Fibroblast of skin of abdomen (primary cell): Measurements from ENCODE around the gene SEZ6L.
A peak's percentile ranks its signal among the peaks of the same experiment; 100 is the strongest.
"Not testable (repeated sequence)": the region's sequence is repeated elsewhere in the genome, so short reads cannot be mapped to it uniquely, and the experiment has no call there.

Source experiments
- DNase-seq: peaks from one replicate; pipeline ENCODE4 v3.0.0-alpha.2; 2013

Gene SEZ6L

GRCh38 chr22:26391091-26391490 lies 221.8 kb downstream of the SEZ6L start:
- DNase-seq: no peak

DNA sequence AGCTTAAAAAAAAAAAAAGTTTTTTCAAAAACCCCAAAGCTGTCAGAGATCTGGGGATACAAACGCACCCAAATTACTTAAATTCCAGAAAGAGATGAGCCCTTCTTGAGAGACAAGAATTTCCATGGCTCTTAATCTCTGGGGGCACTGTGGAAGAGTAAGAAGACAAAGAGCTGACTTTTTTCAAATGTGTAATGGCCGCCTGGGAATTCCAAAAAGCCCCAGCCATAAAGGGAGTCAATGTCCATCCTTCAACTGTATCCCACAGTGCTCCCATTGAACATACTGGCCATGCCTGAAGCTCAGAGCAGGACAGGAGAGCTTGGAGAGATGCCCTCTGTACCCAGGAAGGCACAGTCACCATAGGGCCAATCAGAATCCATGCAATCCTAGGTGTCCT lies 222.4 kb downstream of the SEZ6L start:
- DNase-seq: no peak

DNA sequence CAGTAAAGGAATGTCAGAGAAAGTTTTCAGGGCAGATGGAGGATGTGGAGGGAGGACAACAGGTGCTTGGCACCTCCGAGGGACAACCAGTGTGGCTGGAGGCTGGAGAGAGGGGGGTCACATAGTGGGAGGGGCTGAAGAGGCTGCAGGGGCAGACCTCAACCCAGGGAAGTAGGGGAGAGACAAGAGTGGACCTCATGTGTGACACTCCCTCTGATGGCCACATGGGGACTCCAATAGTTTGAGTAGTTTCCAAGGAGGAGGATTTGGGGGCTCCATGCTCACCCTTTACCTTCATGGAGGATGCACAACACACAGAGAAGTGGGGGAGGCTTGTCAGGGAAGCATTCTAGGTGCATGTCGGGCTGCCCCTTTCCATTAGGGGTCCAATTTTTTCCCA lies 224.7 kb downstream of the SEZ6L start:
- no peak for DNase-seq

GRCh38 chr22:26394777-26395176 lies 225.5 kb downstream of the SEZ6L start:
- no peak for DNase-seq

DNA sequence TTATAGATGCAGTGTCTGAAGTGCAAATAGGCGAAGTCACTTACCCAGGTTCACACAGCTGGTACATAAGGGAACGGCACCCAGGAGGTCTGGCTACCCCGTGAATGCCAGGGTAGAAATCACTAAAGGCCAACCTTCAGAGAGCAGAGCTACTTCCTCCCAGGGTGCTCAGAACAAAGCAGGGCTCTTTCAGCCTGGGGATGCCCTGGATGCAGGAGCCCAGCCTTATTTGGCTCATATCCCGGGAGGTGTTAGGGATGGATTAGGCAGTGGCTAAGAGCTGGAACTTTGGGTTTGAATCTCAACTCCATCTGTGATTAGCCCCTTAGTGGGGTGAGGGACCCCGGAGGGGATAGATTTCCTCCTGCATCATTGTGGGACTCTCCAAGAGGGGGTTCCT lies 226.7 kb downstream of the SEZ6L start:
- no peak for DNase-seq

GRCh38 chr22:26398741-26399153 lies 229.5 kb downstream of the SEZ6L start:
- peak; percentile 60 for DNase-seq

GRCh38 chr22:26399289-26399688 lies 230.0 kb downstream of the SEZ6L start:
- no peak for DNase-seq

DNA sequence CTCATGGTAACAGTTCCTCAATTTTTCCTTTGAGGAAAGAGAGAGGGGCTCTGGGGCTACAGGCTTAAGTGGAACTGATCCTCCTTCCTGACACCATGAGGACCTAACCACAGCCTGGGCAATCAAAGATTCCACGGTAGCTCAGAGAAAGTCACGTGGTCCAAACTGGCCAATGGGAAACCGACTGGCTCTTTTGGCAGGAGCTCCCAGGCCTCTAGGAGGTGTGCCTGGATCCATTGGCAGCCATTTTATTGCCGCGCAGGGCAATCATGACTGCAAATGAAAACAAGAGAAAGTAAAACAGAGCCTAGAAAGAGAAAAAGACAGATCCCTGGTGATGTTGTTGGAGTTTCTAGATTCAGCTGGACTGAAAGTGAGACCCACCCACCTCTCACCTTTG lies 232.5 kb downstream of the SEZ6L start:
- DNase-seq: no peak

DNA sequence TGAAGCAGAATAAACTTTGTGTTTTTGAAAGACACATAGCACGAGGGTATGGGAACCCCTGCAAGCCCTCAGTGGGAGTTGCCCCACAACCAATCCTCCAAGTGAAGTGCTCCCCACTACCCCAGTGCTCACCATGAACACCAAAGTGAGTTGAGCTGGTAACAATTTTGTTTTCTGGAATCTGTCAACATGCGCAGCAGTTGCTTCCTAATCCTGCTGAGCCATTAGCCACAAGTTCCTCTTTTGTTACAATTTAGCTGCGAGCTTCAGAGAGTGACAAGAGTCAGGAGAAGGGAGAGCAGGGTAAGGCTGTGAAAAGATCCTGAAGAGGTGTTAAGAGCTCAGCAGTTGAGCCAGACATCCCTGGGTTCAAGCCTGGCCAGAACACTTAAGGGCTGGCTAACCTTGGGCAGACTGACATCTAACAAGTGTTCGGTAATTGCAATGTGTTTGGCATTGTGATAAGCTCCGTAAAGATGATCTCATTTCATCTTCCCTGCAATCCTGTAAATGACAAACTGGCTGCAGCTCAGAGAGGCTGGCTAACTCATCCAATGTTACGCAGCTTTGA lies 235.7 kb downstream of the SEZ6L start:
- no peak for DNase-seq

DNA sequence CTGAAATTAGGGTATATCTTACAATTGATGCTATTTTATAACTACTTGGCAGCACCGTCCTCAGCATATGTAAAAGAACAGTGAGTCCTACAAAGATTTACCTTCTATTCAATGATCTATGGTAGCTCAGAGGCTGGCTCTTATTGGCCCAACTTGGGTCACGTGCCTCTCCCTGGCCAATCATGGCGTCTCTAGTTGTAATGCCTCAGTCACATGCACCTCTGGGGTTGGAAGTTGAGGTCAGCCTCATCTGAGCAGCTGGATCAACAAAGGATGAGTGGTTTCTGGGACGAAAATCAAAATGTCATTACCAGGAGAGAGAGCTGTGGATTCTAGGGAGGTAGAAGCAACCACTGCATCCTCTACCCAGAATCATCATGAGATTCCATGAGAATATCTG lies 236.9 kb downstream of the SEZ6L start:
- DNase-seq: peak; percentile 21

GRCh38 chr22:26408562-26409220 lies 239.4 kb downstream of the SEZ6L start:
- DNase-seq: not testable (repeated sequence)

DNA sequence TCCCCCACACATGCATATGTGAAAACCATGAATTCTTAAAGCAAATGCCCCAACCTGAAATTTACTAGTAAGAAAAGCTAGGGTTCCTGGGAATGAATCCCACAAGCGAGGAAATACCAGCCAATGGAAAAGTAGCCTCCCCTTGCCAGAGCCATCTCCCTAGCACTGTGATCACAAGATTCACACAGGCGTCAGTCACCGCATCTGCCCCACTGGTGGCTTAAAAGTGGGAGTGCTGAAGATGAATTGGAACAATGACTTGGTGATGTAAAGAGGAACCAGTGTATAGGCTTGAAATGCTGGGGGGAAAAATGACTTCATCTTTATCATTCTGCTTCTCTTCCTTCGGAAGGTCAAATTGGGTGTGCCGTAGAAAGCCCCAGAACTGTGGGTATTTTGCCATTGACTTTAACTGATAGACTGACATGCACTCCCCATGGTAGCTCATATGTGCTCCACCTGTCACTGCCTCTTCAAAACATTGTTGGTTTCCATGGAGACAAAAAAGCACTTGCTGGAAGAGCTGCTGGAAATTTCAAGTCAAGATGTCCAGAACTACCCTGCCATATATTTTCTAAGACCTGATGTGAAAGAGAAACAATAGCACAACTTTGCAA lies 240.6 kb downstream of the SEZ6L start:
- no peak for DNase-seq

DNA sequence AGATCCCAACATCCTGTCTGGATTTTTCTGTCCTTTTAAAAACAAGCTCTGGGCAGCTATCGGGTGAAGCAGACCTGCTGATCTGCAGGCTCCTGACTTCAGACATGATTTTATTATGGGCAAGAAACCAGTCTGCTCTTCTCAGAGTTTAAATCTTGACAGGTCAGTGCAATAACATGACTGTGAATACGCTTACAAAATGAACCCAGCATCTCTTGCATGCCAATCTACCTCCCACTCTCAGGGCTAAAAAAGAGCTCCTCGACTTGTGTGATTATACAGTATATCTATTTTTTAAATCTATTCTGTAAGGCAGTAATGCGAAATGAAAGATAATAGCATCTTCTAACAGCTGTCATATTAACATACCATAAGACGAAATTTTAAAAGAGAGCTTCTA lies 241.1 kb downstream of the SEZ6L start:
- DNase-seq: no peak

DNA sequence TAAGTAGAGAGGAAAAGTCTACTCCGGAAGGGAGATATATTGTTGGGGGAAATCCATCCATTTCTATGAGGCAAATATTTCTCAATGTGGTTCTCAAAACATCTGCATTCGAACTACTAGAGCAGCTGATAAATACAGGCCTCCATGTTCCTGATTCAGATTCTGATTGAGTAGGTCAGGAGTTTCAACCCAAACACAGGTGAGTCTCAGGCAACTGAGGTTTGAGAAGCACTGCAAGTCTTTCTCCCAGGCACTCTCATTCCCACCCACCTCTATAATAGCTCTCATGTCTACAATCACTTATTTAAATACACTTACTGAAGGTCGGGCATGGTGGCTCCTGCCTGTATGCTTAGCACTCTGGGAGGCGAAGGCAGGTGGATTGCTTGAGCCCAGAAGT lies 245.1 kb downstream of the SEZ6L start:
- no peak for DNase-seq

GRCh38 chr22:26416256-26416655 lies 247.0 kb downstream of the SEZ6L start:
- DNase-seq: no peak

- DNase-seq: peak; percentile 91
Observed at GRCh38 chr22:26416670-26417276, 247.5 kb downstream of the SEZ6L start.

- DNase-seq: no peak
Observed at GRCh38 chr22:26417406-26417805, 248.1 kb downstream of the SEZ6L start.

GRCh38 chr22:26418620-26419019 lies 249.4 kb downstream of the SEZ6L start:
- DNase-seq: no peak

DNA sequence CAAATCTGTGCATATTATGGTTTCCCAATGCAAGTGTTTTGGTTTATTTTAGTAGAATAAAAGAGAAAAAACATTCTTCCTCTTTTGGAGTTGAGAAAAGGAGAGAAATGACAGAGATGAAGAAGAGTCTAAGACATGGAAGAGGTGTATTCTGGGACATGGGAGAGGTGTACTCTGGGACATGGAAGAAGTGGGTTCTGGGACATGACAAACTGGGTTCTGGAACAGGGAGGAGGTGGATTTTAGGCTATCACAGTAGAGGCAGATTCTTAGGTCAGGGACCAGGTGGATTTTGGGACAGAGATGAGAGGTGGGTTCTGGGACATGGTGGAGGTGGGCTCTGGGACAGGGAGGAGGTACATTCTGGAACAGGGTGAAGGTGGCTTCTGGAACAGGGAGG lies 257.7 kb downstream of the SEZ6L start:
- DNase-seq: no peak

- peak; percentile 71 for DNase-seq
Observed at GRCh38 chr22:26428515-26429457, 259.5 kb downstream of the SEZ6L start, which contains the start of gene ASPHD2. Gene ASPHD2 (plus strand): TSS chr22:26429260. CDS start chr22:26433616, 4,356 bp downstream.

- no peak for DNase-seq
Observed at GRCh38 chr22:26429458-26430286, 260.4 kb downstream of the SEZ6L start.

DNA sequence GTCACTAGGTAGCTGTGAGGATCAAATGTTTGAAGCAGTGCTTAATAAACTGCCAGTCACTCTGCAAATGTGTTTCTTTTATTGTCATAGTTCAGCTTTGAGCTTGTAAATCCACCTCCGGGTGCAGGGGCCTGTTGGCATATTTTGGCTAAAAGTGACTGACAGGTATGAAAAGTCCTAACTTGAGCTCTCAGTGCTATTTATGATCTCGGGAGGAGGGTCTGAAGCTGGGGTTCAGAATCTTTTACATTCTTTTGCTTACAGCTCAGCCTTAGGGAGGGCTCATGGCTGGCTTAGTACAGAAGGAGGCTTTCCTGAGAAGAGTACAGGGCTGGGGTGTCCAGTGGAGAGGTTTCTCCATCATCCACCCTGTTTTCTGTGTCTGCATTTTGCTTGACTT lies 261.3 kb downstream of the SEZ6L start:
- no peak for DNase-seq
